Activated CD8-positive, alpha-beta T cell treated with anti-CD3 and anti-CD28 coated beads for 36 hours (primary cell): Measurements from ENCODE around the gene NAT14. TPM values are rescaled to one million over a fixed set of nuclear protein-coding genes. Genes with fewer than 3 reads are reported as not detected.

Source experiments
- ATAC-seq: fragments of 200-7000 bp; cut with Tn5 transposase; one replicate; pipeline ENCODE4 v1.10.0; 2021; ENCODE audit warnings: mild to moderate bottlenecking, moderate library complexity
- CTCF ChIA-PET: fragments of 350-600 bp; sonication (Branson Sonifier 250); formaldehyde crosslinking; loops from one replicate; lab custom pipeline; 2021; ENCODE audit warnings: antibody characterized with exemption; lab: Charles Lee
- POLR2A ChIA-PET: fragments of 350-600 bp; sonication (Branson Sonifier 250); formaldehyde crosslinking; loops from one replicate; lab custom pipeline; 2021; ENCODE audit warnings: antibody characterized with exemption; lab: Charles Lee
- DNase-seq: peaks from one replicate; pipeline ENCODE4 v3.0.0-alpha.2; 2020
- H3K27ac Mint-ChIP-seq: one replicate; pipeline ENCODE4 v1.8.0; 2021; ENCODE audit warnings: mild to moderate bottlenecking, mixed read lengths
- H3K27me3 Mint-ChIP-seq: one replicate; pipeline ENCODE4 v1.8.0; 2021; ENCODE audit warnings: mixed read lengths
- H3K36me3 Mint-ChIP-seq: one replicate; pipeline ENCODE4 v1.8.0; 2021; ENCODE audit warnings: low read depth, mixed read lengths
- H3K4me1 Mint-ChIP-seq: one replicate; pipeline ENCODE4 v1.8.0; 2021; ENCODE audit warnings: low read depth, mixed read lengths
- H3K4me3 Mint-ChIP-seq: one replicate; pipeline ENCODE4 v1.8.0; 2021; ENCODE audit warnings: mild to moderate bottlenecking, moderate library complexity, mixed read lengths
- H3K9me3 Mint-ChIP-seq: one replicate; pipeline ENCODE4 v1.8.0; 2021; ENCODE audit warnings: mixed read lengths
- intact Hi-C: fragments of 100-400 bp; cut with micrococcal nuclease; formaldehyde crosslinking; loops from one replicate; pipeline ENCODE4 v1.10.0; 2022
- total RNA-seq, 2 experiments: library from RNA; stranded (reverse); gene quantifications; one replicate each; pipeline ENCODE4 v1.2.3, GENCODE V29; 2021
- TF ChIP-seq, protein P1 (sequence below): fragments of 200-600 bp; IDR thresholded peaks from one replicate; pipeline ENCODE4 v1.8.0; 2022; ENCODE audit warnings: antibody characterized with exemption, mild to moderate bottlenecking

NAT14 gene
- total RNA-seq, 2 experiments from 2014 or later, result 18.9 to 19.9 TPM

GRCh38 chr19:55536366-55536765 is 51.4 kb downstream of the NAT14 start:
- no peaks in the 10 kb centered on the region for H3K36me3 Mint-ChIP-seq

More at GRCh38 chr19:55536366-55536765, 51.4 kb downstream of the NAT14 start:
- H3K4me1 Mint-ChIP-seq, result no peaks in the 10 kb centered on the region
- ATAC-seq, result no peak
- TF ChIP-seq, protein P1, sequence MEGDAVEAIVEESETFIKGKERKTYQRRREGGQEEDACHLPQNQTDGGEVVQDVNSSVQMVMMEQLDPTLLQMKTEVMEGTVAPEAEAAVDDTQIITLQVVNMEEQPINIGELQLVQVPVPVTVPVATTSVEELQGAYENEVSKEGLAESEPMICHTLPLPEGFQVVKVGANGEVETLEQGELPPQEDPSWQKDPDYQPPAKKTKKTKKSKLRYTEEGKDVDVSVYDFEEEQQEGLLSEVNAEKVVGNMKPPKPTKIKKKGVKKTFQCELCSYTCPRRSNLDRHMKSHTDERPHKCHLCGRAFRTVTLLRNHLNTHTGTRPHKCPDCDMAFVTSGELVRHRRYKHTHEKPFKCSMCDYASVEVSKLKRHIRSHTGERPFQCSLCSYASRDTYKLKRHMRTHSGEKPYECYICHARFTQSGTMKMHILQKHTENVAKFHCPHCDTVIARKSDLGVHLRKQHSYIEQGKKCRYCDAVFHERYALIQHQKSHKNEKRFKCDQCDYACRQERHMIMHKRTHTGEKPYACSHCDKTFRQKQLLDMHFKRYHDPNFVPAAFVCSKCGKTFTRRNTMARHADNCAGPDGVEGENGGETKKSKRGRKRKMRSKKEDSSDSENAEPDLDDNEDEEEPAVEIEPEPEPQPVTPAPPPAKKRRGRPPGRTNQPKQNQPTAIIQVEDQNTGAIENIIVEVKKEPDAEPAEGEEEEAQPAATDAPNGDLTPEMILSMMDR, result no peak
- no peaks in the 10 kb centered on the region for H3K9me3 Mint-ChIP-seq
- ChIA-PET POLR2A (no interaction called here), CTCF (no interaction called here)
- no peaks in the 10 kb centered on the region for H3K27me3 Mint-ChIP-seq
- DNase-seq, result no peak
- H3K27ac Mint-ChIP-seq, result no peak overlapping the region
- no peak overlapping the region for H3K4me3 Mint-ChIP-seq
- intact Hi-C loops, result no loop called here

Other genes with a start within 250 kb of the NAT14 start
- gene PPP6R1, start 226.2 kb upstream of the NAT14 start, total RNA-seq, result 100 to 1,000 TPM; 197 to 207 TPM
- gene HSPBP1, start 205.1 kb upstream of the NAT14 start, total RNA-seq, result 10 to 100 TPM; 46.4 to 47.1 TPM
- 1 to 10 TPM; 5.1 to 5.8 TPM for gene BRSK1, start 201.2 kb upstream of the NAT14 start, total RNA-seq
- not detected for gene TMEM150B, start 159.8 kb upstream of the NAT14 start, total RNA-seq
- 10 to 100 TPM; 32.6 to 33.1 TPM for gene KMT5C, start 145.3 kb upstream of the NAT14 start, total RNA-seq
- gene COX6B2, start 130.5 kb upstream of the NAT14 start, total RNA-seq, result not detected
- not detected for gene GARIN5B, start 121.9 kb upstream of the NAT14 start, total RNA-seq
- under 1 TPM in 1 of 2 experiments, not detected in 1; 0.18 TPM for gene IL11, start 114.7 kb upstream of the NAT14 start, total RNA-seq
- gene TMEM190, start 108.4 kb upstream of the NAT14 start, total RNA-seq, result not detected
- gene TMEM238, start 100.9 kb upstream of the NAT14 start, total RNA-seq, result 10 to 100 TPM in 1 of 2 experiments, 1 to 10 TPM in 1; 9.4 to 10.6 TPM
- 1,000 to 10,000 TPM; 3,001 to 3,058 TPM for gene RPL28, start 99.3 kb upstream of the NAT14 start, total RNA-seq
- gene UBE2S, start 77.4 kb upstream of the NAT14 start, total RNA-seq, result 100 to 1,000 TPM; 229 to 241 TPM
- gene SHISA7, start 41.9 kb upstream of the NAT14 start, total RNA-seq, result not detected
- 10 to 100 TPM; 29.0 to 29.3 TPM for gene ISOC2, start 23.5 kb upstream of the NAT14 start, total RNA-seq
- not detected for gene C19orf85, start 20.4 kb upstream of the NAT14 start, total RNA-seq
- gene ZNF628, start 8.6 kb upstream of the NAT14 start, total RNA-seq, result 1 to 10 TPM; 8.4 to 8.6 TPM
- under 1 TPM; 0.67 to 0.70 TPM for gene SSC5D, start 3.2 kb downstream of the NAT14 start, total RNA-seq
- gene SBK2, start 51.9 kb downstream of the NAT14 start, total RNA-seq, result not detected
- not detected for gene SBK3, start 60.4 kb downstream of the NAT14 start, total RNA-seq
- 1 to 10 TPM; 7.2 TPM for gene ZNF579, start 95.7 kb downstream of the NAT14 start, total RNA-seq
- 10 to 100 TPM; 11.4 to 13.2 TPM for gene FIZ1, start 114.3 kb downstream of the NAT14 start, total RNA-seq
- 10 to 100 TPM; 11.0 to 12.3 TPM for gene ZNF524, start 115.1 kb downstream of the NAT14 start, total RNA-seq
- gene ZNF865, start 120.5 kb downstream of the NAT14 start, total RNA-seq, result 10 to 100 TPM; 10.6 to 11.7 TPM
- gene ZNF784, start 139.4 kb downstream of the NAT14 start, total RNA-seq, result 1 to 10 TPM; 3.6 to 3.7 TPM
- gene ZNF580, start 155.8 kb downstream of the NAT14 start, total RNA-seq, result 10 to 100 TPM; 24.8 to 26.2 TPM
- 10 to 100 TPM; 30.4 to 34.5 TPM for gene ZNF581, start 158.5 kb downstream of the NAT14 start, total RNA-seq
- gene CCDC106, start 163.0 kb downstream of the NAT14 start, total RNA-seq, result 10 to 100 TPM in 1 of 2 experiments, 1 to 10 TPM in 1; 8.8 to 11.2 TPM
- gene U2AF2, start 169.8 kb downstream of the NAT14 start, total RNA-seq, result 100 to 1,000 TPM; 304 to 306 TPM
- gene EPN1, start 190.0 kb downstream of the NAT14 start, total RNA-seq, result 10 to 100 TPM; 36.2 to 37.7 TPM